Measurements from ENCODE around the gene POLR2C. TPM values are rescaled to one million over a fixed set of nuclear protein-coding genes. Genes with fewer than 3 reads are reported as not detected.

The POLR2C gene
- total and polyA plus RNA-seq, 9 donors, result 54.9 to 96.9 (median 68.9) TPM

DNA sequence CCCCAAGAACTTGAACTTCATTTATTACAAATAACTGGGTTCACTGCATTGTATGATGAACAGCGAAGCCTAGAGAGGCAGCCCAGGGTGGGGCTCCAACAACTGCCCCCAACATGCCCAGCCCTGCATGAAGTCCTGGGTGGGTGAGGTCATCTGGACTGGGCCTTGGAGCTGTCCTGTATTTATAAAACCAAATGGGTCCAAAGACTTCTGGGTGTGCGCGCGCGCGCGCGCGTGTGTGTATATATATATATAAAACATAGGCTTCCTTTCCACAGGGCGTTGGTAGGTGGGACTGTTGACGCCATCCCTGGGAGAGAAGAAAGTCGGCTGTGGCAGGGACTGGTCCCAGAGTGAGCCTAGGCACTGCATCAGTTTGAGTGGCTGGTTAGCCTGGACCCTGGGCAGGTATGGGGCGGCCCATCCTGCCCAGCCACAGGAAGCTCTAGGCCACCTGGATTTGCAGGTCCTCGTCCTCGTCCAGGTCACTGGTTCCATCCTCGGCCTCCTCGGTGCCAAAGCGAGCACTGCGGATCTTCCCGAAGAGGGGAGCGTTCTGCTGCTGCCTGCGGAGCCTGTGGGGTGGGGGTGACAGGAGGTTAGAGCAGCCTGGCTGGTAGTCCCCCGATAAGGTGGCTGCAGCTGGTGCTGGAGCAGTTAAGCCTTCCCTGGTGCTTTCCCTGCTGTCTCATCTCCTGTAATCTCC lies 50.0 kb downstream of the POLR2C start:
- H3K9me3 ChIP-seq, result no peaks in the 10 kb centered on the region
- H3K4me1 ChIP-seq (ENCODE audit: insufficient read depth), result no peaks in the 10 kb centered on the region
- WGBS, 3 donors, result 89 to 94% (median 91%) methylated on average over 22 to 23 of the region's 23 CpGs
- no peak overlapping the region for H3K4me3 ChIP-seq
- no peaks in the 10 kb centered on the region for H3K27me3 ChIP-seq
- DNase-seq, result no peak
- H3K27ac ChIP-seq, result no peak overlapping the region
- TF ChIP-seq, protein P1, sequence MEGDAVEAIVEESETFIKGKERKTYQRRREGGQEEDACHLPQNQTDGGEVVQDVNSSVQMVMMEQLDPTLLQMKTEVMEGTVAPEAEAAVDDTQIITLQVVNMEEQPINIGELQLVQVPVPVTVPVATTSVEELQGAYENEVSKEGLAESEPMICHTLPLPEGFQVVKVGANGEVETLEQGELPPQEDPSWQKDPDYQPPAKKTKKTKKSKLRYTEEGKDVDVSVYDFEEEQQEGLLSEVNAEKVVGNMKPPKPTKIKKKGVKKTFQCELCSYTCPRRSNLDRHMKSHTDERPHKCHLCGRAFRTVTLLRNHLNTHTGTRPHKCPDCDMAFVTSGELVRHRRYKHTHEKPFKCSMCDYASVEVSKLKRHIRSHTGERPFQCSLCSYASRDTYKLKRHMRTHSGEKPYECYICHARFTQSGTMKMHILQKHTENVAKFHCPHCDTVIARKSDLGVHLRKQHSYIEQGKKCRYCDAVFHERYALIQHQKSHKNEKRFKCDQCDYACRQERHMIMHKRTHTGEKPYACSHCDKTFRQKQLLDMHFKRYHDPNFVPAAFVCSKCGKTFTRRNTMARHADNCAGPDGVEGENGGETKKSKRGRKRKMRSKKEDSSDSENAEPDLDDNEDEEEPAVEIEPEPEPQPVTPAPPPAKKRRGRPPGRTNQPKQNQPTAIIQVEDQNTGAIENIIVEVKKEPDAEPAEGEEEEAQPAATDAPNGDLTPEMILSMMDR (IDR thresholded peaks at IDR 0.05), result no peak
- TF ChIP-seq EP300 (IDR thresholded peaks at IDR 0.05), result no peak
- intact Hi-C loops (cut with DNase I), result loop anchor here in 3 of 4 donors (10.0 kb wide), 3 partner anchors 48 to 208 kb away; partner anchors contain the start of gene POLR2C (in 1 of the 3)
- no peaks in the 10 kb centered on the region for H3K36me3 ChIP-seq

DNA sequence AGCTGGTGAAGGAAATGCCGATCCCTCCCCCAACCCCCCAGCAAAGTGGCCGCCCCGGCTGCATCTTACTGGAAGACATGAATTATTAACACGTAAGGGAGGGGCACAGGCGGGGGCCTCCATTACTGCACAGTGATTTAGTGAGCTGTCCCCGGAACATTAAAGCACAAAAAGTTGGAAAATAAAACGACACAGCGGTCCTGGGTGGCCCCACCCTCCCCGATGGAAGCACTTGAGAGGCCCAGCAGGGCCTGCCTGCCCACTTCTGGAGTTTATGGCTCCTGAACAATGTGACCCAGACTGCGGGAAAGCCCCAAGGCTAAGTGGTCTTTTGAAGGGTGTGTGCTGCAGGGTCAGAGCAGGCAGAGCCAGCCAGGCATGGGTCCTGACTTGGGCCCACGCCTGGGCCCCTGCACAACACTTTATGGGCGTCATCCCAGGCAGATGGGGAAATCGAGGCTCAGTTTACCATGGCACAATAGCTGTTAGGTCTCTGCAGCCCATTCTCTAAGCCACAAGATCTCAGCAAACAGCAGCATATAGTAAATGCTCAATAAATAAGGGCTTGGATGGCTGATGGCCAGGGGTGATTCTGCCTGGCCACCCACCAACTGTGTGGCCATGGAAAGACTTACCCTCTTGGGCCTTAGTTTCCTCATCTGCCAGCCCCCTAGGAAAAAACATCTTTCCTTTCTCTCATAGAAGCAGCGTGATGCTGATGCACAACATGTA lies 51.1 kb downstream of the POLR2C start:
- Histone ChIP-seq H3K27me3 (no peaks in the 10 kb centered on the region), H3K4me1 (ENCODE audit: insufficient read depth) (no peaks in the 10 kb centered on the region), H3K27ac (no peak overlapping the region), H3K9me3 (no peaks in the 10 kb centered on the region), H3K4me3 (no peak overlapping the region), H3K36me3 (no peaks in the 10 kb centered on the region)
- intact Hi-C loops (cut with DNase I), result loop anchor here in 3 of 4 donors (10.0 kb wide), 3 partner anchors 49 to 209 kb away; partner anchors contain the start of gene POLR2C (in 1 of the 3)
- WGBS, 3 donors, result 47 to 66% (median 63%) methylated on average over 14 of the region's 14 CpGs
- TF ChIP-seq POLR2A (IDR thresholded peaks at IDR 0.05), result no peak
- TF ChIP-seq, protein P1 (IDR thresholded peaks at IDR 0.05), result no peak
- no peak for DNase-seq

DNA sequence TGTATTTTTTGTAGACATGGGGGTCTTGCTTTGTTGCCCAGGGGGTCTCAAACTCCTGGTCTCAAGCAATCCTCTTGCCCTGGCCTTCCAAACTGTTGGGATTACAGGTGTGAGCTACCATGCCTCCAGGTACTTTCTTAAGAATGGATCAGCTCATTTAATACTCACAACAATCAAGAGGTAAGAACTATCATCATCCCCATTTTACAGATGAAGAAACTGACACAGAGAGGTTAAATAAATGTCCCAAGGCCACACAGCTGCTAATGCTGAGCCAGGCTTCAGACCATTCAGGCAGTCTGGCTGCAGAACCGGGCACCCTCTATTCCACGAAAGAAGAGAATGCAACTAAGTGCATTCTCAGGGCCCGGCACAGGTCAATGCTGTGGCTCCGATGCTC lies 51.9 kb downstream of the POLR2C start:
- intact Hi-C loops (cut with DNase I), result loop anchor here in 3 of 4 donors (10.0 kb wide), 3 partner anchors 50 to 210 kb away; partner anchors contain the start of gene POLR2C (in 1 of the 3)
- no peaks in the 10 kb centered on the region for H3K4me1 ChIP-seq (ENCODE audit: insufficient read depth)
- WGBS, 3 donors, result 58 to 70% (median 61%) methylated on average over 4 of the region's 4 CpGs
- H3K36me3 ChIP-seq, result no peaks in the 10 kb centered on the region
- H3K4me3 ChIP-seq, result no peak overlapping the region
- TF ChIP-seq, protein P1 (IDR thresholded peaks at IDR 0.05), result no peak
- TF ChIP-seq EP300 (IDR thresholded peaks at IDR 0.05), result no peak
- no peak for TF ChIP-seq POLR2A (IDR thresholded peaks at IDR 0.05)
- no peak overlapping the region for H3K27ac ChIP-seq
- H3K9me3 ChIP-seq, result no peaks in the 10 kb centered on the region
- no peaks in the 10 kb centered on the region for H3K27me3 ChIP-seq
- no peak for DNase-seq

DNA sequence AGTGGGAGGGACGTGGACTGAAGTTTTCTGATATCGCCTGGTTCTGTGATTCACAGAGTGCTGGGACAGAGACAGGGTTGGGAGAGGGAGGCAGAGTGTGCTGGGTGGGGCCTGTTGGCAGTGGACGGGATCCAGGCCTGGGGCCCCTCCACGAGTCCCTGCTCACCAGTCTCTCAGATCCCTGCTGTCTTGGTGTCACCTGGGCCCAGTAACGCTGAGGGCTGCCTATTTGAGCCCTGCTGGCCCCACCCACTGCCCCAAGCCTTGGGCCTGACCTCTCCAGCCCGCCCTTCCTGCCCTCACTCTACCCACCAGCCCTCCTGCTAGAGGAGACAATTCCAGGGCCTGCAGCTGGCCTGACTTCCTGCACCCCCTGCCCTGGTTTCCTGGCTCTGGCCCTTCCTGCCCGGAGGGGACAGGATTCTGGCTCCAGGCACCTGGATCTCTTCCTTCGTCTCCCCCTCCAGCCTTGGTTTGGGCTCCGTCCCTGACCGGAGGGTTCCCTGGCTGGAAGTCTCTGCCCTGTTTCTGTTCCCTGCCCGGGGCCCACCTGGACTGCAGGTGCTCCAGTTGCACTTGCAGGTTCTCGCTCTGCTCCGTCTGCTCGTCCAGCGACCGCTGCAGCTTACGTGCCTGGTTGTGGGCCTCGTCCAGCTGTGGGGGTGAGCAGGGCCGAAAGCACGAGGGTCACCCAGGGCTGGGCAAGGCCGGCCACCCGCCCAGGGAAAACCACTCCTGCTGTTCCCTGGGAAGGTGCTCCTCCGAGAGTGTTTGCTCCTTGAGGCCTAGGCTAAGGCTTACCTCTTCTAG lies 52.5 kb downstream of the POLR2C start:
- H3K4me3 ChIP-seq, result no peak overlapping the region
- TF ChIP-seq EP300 (IDR thresholded peaks at IDR 0.05), result no peak
- TF ChIP-seq POLR2A (IDR thresholded peaks at IDR 0.05), result no peak
- TF ChIP-seq, protein P1 (IDR thresholded peaks at IDR 0.05), result no peak
- 80 to 82% (median 80%) methylated on average over 23 of the region's 23 CpGs for WGBS, 3 donors
- no peaks in the 10 kb centered on the region for H3K27me3 ChIP-seq
- intact Hi-C loops (cut with DNase I), result loop anchor here (5.0 to 10.0 kb wide), 5 partner anchors 50 to 210 kb away; partner anchors contain the start of gene POLR2C (in 1 of the 4)
- H3K9me3 ChIP-seq, result no peaks in the 10 kb centered on the region
- no peak overlapping the region for H3K27ac ChIP-seq
- DNase-seq, result peak in 1 of 5 donors; percentile 2
- H3K36me3 ChIP-seq, result no peaks in the 10 kb centered on the region
- no peaks in the 10 kb centered on the region for H3K4me1 ChIP-seq (ENCODE audit: insufficient read depth)
